Stimulated activated CD4-positive, alpha-beta T cell treated with anti-CD3 and anti-CD28 coated beads, Interleukin-4, amount 100 ng/mL, for 4 hours (primary cell): Measurements from ENCODE around the gene PTMA.
"Not testable (repeated sequence)": the region's sequence is repeated elsewhere in the genome, so short reads cannot be mapped to it uniquely, and the experiment has no call there.

Source experiments
- DNase-seq, 2 experiments: peaks; one replicate each; pipeline ENCODE4 v3.0.0-alpha.2; 2020

Gene PTMA

GRCh38 chr2:231707927-231708772 lies at the start of gene PTMA:
PTMA (plus strand) TSS chr2:231708525; CDS start chr2:231708707, 182 bp downstream.
- peak; percentile 99 to 100 for DNase-seq

GRCh38 chr2:231660073-231660472 lies 48.3 kb upstream of the PTMA start:
- not testable (repeated sequence) for DNase-seq

GRCh38 chr2:231660860-231661259 lies 47.5 kb upstream of the PTMA start:
- DNase-seq = no peak

- DNase-seq = no peak
Observed at GRCh38 chr2:231661422-231662027, 46.8 kb upstream of the PTMA start.

- DNase-seq = peak; percentile 95 to 96
Observed at GRCh38 chr2:231662028-231662810, 46.1 kb upstream of the PTMA start.

- no peak for DNase-seq
Observed at GRCh38 chr2:231662811-231663457, 45.4 kb upstream of the PTMA start.

GRCh38 chr2:231663458-231664212 lies 44.7 kb upstream of the PTMA start:
- DNase-seq = no peak

- no peak for DNase-seq
Observed at GRCh38 chr2:231664727-231665126, 43.6 kb upstream of the PTMA start.

- no peak for DNase-seq
Observed at GRCh38 chr2:231665245-231666170, 42.8 kb upstream of the PTMA start.

- DNase-seq = no peak
Observed at GRCh38 chr2:231666171-231667095, 41.9 kb upstream of the PTMA start.

GRCh38 chr2:231667096-231667427 lies 41.3 kb upstream of the PTMA start:
- no peak for DNase-seq

GRCh38 chr2:231667496-231667895 lies 40.8 kb upstream of the PTMA start:
- no peak for DNase-seq

- DNase-seq = no peak
Observed at GRCh38 chr2:231668981-231669380, 39.3 kb upstream of the PTMA start.

GRCh38 chr2:231671270-231672050 lies 36.9 kb upstream of the PTMA start:
- DNase-seq = no peak

GRCh38 chr2:231672617-231673347 lies 35.5 kb upstream of the PTMA start:
- no peak for DNase-seq

GRCh38 chr2:231673348-231673770 lies 35.0 kb upstream of the PTMA start:
- DNase-seq = no peak

- DNase-seq = peak; percentile 48 to 58
Observed at GRCh38 chr2:231674587-231675338, 33.6 kb upstream of the PTMA start.

- no peak for DNase-seq
Observed at GRCh38 chr2:231676243-231676642, 32.1 kb upstream of the PTMA start.
